IMR-90 (cell line): ENCODE data around the gene SF3B5.

ENCODE experiments used
- BHLHE40 ChIP-seq: fragments of 150-350 bp; IDR thresholded peaks from 2 replicates; pipeline ENCODE4 v1.6.1; 2016; ENCODE audit warnings: mild to moderate bottlenecking, low read depth, low read length
- CEBPB ChIP-seq: IDR thresholded peaks from 2 replicates; pipeline ENCODE4 v1.6.1; 2012; ENCODE audit warnings: low read depth, low read length, improper control_type of control experiment
- CHD1 ChIP-seq: IDR thresholded peaks from 2 replicates; pipeline ENCODE4 v1.6.1; 2012; ENCODE audit warnings: low read depth, low read length, improper control_type of control experiment
- CTCF ChIP-seq: conservative IDR thresholded peaks from 2 replicates; pipeline ENCODE4 v1.5.1; 2012; ENCODE audit warnings: mild to moderate bottlenecking, low read depth, low read length, improper control_type of control experiment
- ELK1 ChIP-seq: fragments of 150-350 bp; IDR thresholded peaks from 2 replicates; pipeline ENCODE4 v1.6.1; 2016; ENCODE audit warnings: low read depth, mild to moderate bottlenecking, low read length, moderate library complexity, borderline replicate concordance
- FOS ChIP-seq: fragments of 150-350 bp; IDR thresholded peaks from 2 replicates; pipeline ENCODE4 v1.6.1; 2016; ENCODE audit warnings: low read depth, low read length
- MAFK ChIP-seq: IDR thresholded peaks from 2 replicates; pipeline ENCODE4 v1.6.1; 2012; ENCODE audit warnings: low read depth, low read length, improper control_type of control experiment
- MAZ ChIP-seq: IDR thresholded peaks from 2 replicates; pipeline ENCODE4 v1.6.1; 2012; ENCODE audit warnings: low read depth, mild to moderate bottlenecking, low read length, improper control_type of control experiment, moderate library complexity, borderline replicate concordance
- MXI1 ChIP-seq: IDR thresholded peaks from 2 replicates; pipeline ENCODE4 v1.6.1; 2012; ENCODE audit warnings: low read depth, mild to moderate bottlenecking, low read length, moderate library complexity, borderline replicate concordance
- POLR2A ChIP-seq: IDR thresholded peaks from 2 replicates; pipeline ENCODE4 v1.6.1; 2012; ENCODE audit warnings: mild to moderate bottlenecking, low read depth, low read length
- RAD21 ChIP-seq: IDR thresholded peaks from 2 replicates; pipeline ENCODE4 v1.6.1; 2012; ENCODE audit warnings: low read length, improper control_type of control experiment
- RCOR1 ChIP-seq: IDR thresholded peaks from 2 replicates; pipeline ENCODE4 v1.6.1; 2012; ENCODE audit warnings: mild to moderate bottlenecking, low read length, improper control_type of control experiment; ENCODE audit not compliant: insufficient replicate concordance
- RFX5 ChIP-seq: IDR thresholded peaks from 2 replicates; pipeline ENCODE4 v1.8.0; 2012; ENCODE audit warnings: low read depth, mild to moderate bottlenecking, low read length, moderate library complexity
- SMC3 ChIP-seq: fragments of 150-350 bp; IDR thresholded peaks from 2 replicates; pipeline ENCODE4 v1.6.1; 2016; ENCODE audit warnings: low read depth, mild to moderate bottlenecking, antibody characterized with exemption, low read length, moderate library complexity

DNA sequence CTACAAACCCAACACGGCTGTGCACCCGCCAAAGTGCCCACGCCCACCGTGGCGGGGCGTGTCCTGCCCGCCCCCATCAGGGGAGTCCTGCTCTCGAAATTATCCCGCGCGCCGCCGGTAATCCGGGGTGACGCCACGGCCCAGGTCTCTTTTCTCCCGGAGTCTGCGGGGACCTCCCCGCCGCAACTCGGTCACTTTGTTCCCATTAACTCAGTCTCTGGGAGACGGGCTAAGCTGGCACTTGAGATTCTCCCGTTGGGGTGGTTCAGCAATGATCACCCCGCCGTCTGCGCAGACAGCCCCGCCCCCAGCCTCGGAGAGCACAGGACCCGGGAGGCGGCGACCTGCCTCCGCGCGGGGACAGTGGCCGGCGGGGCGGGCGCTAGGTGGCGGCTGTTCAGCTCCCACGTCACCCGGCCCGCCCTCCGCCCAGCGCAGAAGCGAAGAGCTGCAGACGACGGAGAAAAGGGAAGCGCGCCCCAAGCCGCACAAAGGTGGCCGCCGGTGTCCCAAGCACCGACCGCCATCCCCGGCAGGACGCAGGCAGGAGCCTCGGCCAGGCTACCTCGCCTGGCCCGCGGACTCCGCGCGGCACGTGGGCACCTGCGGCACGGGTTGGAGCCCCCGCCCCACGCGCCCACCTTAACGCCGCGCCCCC, 31.5 kb downstream of the SF3B5 start:
- TF ChIP-seq CHD1 (no peak), CTCF (no peak), POLR2A (no peak), MXI1 (no peak), BHLHE40 (no peak), RFX5 (no peak), ELK1 (no peak), RAD21 (no peak), CEBPB (no peak), MAFK (no peak), RCOR1 (no peak), MAZ (no peak), SMC3 (no peak), FOS (no peak)
